ENCODE results near the gene IDH2.

DNA sequence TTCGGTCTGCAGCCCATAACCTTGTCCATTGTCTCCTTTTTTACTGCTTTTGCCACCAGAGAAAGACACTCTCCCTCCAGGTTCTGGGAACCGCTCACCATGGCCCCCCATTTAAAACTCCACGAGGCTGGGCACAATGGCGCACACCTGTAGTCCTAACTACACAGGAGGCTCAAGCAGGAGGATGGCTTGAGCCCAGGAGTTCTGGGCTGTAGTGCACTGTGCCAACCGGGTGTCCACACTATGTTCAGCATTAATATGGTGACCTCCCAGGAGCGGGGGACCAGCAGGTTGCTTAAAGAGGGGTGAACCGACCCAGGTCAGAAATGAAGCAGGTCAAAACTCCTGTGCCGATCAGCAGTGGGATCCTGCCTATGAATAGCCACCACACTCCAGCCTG is 28.0 kb upstream of the IDH2 start:
- TF ChIP-seq TAF1 (conservative IDR thresholded peaks at IDR 0.05) (no peak), YY1 (IDR thresholded peaks at IDR 0.05) (no peak), GABPA (IDR thresholded peaks at IDR 0.05 in 1 of 2, conservative IDR thresholded peaks at IDR 0.05 in 1 of 2) (no peak), SP1 (IDR thresholded peaks at IDR 0.05) (no peak), RAD21 (IDR thresholded peaks at IDR 0.05) (no peak), HNF4G (IDR thresholded peaks at IDR 0.05) (no peak), RXRA (IDR thresholded peaks at IDR 0.05) (no peak)
- TF ChIP-seq, protein P1, sequence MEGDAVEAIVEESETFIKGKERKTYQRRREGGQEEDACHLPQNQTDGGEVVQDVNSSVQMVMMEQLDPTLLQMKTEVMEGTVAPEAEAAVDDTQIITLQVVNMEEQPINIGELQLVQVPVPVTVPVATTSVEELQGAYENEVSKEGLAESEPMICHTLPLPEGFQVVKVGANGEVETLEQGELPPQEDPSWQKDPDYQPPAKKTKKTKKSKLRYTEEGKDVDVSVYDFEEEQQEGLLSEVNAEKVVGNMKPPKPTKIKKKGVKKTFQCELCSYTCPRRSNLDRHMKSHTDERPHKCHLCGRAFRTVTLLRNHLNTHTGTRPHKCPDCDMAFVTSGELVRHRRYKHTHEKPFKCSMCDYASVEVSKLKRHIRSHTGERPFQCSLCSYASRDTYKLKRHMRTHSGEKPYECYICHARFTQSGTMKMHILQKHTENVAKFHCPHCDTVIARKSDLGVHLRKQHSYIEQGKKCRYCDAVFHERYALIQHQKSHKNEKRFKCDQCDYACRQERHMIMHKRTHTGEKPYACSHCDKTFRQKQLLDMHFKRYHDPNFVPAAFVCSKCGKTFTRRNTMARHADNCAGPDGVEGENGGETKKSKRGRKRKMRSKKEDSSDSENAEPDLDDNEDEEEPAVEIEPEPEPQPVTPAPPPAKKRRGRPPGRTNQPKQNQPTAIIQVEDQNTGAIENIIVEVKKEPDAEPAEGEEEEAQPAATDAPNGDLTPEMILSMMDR (IDR thresholded peaks at IDR 0.05; ENCODE audit: low read depth, low read length, missing input control), result no peak
- TF ChIP-seq, protein P2, sequence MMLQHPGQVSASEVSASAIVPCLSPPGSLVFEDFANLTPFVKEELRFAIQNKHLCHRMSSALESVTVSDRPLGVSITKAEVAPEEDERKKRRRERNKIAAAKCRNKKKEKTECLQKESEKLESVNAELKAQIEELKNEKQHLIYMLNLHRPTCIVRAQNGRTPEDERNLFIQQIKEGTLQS (IDR thresholded peaks at IDR 0.05), result no peak
- TF ChIP-seq, protein P3, sequence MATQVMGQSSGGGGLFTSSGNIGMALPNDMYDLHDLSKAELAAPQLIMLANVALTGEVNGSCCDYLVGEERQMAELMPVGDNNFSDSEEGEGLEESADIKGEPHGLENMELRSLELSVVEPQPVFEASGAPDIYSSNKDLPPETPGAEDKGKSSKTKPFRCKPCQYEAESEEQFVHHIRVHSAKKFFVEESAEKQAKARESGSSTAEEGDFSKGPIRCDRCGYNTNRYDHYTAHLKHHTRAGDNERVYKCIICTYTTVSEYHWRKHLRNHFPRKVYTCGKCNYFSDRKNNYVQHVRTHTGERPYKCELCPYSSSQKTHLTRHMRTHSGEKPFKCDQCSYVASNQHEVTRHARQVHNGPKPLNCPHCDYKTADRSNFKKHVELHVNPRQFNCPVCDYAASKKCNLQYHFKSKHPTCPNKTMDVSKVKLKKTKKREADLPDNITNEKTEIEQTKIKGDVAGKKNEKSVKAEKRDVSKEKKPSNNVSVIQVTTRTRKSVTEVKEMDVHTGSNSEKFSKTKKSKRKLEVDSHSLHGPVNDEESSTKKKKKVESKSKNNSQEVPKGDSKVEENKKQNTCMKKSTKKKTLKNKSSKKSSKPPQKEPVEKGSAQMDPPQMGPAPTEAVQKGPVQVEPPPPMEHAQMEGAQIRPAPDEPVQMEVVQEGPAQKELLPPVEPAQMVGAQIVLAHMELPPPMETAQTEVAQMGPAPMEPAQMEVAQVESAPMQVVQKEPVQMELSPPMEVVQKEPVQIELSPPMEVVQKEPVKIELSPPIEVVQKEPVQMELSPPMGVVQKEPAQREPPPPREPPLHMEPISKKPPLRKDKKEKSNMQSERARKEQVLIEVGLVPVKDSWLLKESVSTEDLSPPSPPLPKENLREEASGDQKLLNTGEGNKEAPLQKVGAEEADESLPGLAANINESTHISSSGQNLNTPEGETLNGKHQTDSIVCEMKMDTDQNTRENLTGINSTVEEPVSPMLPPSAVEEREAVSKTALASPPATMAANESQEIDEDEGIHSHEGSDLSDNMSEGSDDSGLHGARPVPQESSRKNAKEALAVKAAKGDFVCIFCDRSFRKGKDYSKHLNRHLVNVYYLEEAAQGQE (IDR thresholded peaks at IDR 0.05), result no peak

Data from liver (tissue), 3 donors.